Natural killer cell (primary cell): ENCODE results near the gene FAHD2A. TPM values are rescaled to one million over a fixed set of nuclear protein-coding genes. Genes with fewer than 3 reads are reported as not detected.

Source experiments
- ATAC-seq, 3 donors: fragments of 150-1000 bp in 2 of 3; fragments of 200-7000 bp in 1 of 3; cut with Tn5 transposase; 1 replicate in 1 of 3; 2 replicates in 2 of 3; pipeline ENCODE4 v1.10.0; 2021; ENCODE audit warnings: mild to moderate bottlenecking in 2 of 3, moderate library complexity in 2 of 3
- DNase-seq, 2 donors: peaks; one replicate each; pipeline versions ENCODE4 v3.0.0 to v3.0.0-alpha.2; 2013 to 2021; ENCODE audit warnings: mixed read lengths in 1 of 2
- H3K27ac ChIP-seq: one replicate; pipeline ENCODE4 v1.5.1; 2013; ENCODE audit warnings: mild to moderate bottlenecking, low read length
- H3K27me3 ChIP-seq: one replicate; pipeline ENCODE4 v1.6.1; 2013; ENCODE audit warnings: low read length; ENCODE audit not compliant: control insufficient read depth, insufficient read depth
- H3K36me3 ChIP-seq: one replicate; pipeline ENCODE4 v1.6.1; 2013; ENCODE audit warnings: low read length; ENCODE audit not compliant: control insufficient read depth, insufficient read depth
- H3K4me1 ChIP-seq: one replicate; pipeline ENCODE4 v1.6.1; 2013; ENCODE audit warnings: low read length; ENCODE audit not compliant: control insufficient read depth, insufficient read depth
- H3K4me3 ChIP-seq: one replicate; pipeline ENCODE4 v1.5.1; 2013; ENCODE audit warnings: low read length
- H3K9me3 ChIP-seq: one replicate; pipeline ENCODE4 v1.6.1; 2013; ENCODE audit warnings: low read length; ENCODE audit not compliant: control insufficient read depth, insufficient read depth
- H3K27ac Mint-ChIP-seq, 2 donors: one replicate each; pipeline ENCODE4 v1.8.0; 2022; ENCODE audit warnings: mild to moderate bottlenecking in 2 of 2, mixed read lengths in 2 of 2, moderate library complexity in 1 of 2
- H3K27me3 Mint-ChIP-seq, 2 donors: one replicate each; pipeline ENCODE4 v1.8.0; 2022; ENCODE audit warnings: low read depth in 2 of 2, mixed read lengths in 2 of 2
- H3K36me3 Mint-ChIP-seq: one replicate; pipeline ENCODE4 v1.8.0; 2022; ENCODE audit warnings: mixed read lengths
- H3K4me1 Mint-ChIP-seq, 2 donors: one replicate each; pipeline ENCODE4 v1.8.0; 2022; ENCODE audit warnings: mixed read lengths in 2 of 2
- H3K4me3 Mint-ChIP-seq: one replicate; pipeline ENCODE4 v1.8.0; 2022; ENCODE audit warnings: mild to moderate bottlenecking, moderate library complexity, mixed read lengths
- H3K9me3 Mint-ChIP-seq, 2 donors: one replicate each; pipeline ENCODE4 v1.8.0; 2022; ENCODE audit warnings: mixed read lengths in 2 of 2
- WGBS: methylation state at CpG from one replicate; pipeline ENCODE4 v1.1.7; 2013; ENCODE audit warnings: missing lambda C conversion rate; ENCODE audit not compliant: insufficient coverage; 5-methylcytosine and 5-hydroxymethylcytosine counted together
- intact Hi-C: fragments of 100-400 bp; cut with micrococcal nuclease; formaldehyde crosslinking; loops from one replicate; pipeline ENCODE4 v1.14.2; 2022
- total RNA-seq, 4 donors: library from RNA; stranded (reverse); fragments of 120-200 nt in 1 of 4; gene quantifications; one replicate each; pipeline versions ENCODE4 v1.2.3 to v1.2.4, GENCODE V29; 2013 to 2022
- TF ChIP-seq, protein P1 (sequence below): fragments of 200-600 bp; IDR thresholded peaks from one replicate; pipeline ENCODE4 v1.8.0; 2022; ENCODE audit warnings: antibody characterized with exemption

FAHD2A gene
- total RNA-seq, 3 donors from 2014 or later (not counting 1 experiment from before 2014, with no cell fraction given), result 21.6 to 25.4 (median 22.0) TPM

GRCh38 chr2:95361216-95361980, 41.1 kb upstream of the FAHD2A start:
- intact Hi-C loops, result no loop called here
- H3K27ac Mint-ChIP-seq, result no peak overlapping the region
- no peak for ATAC-seq
- DNase-seq, result no peak
- Histone ChIP-seq H3K4me3 (no peak overlapping the region), H3K27ac (no peak overlapping the region), H3K36me3 (no peaks in the 10 kb centered on the region), H3K4me1 (no peaks in the 10 kb centered on the region), H3K27me3 (no peaks in the 10 kb centered on the region), H3K9me3 (no peaks in the 10 kb centered on the region)
- H3K27me3 Mint-ChIP-seq, result peaks cover 5 to 12% of the 10 kb centered on the region in 2 donors
- no peak overlapping the region for H3K4me3 Mint-ChIP-seq
- WGBS, result 90% methylated on average over 9 of the region's 9 CpGs
- TF ChIP-seq, protein P1, sequence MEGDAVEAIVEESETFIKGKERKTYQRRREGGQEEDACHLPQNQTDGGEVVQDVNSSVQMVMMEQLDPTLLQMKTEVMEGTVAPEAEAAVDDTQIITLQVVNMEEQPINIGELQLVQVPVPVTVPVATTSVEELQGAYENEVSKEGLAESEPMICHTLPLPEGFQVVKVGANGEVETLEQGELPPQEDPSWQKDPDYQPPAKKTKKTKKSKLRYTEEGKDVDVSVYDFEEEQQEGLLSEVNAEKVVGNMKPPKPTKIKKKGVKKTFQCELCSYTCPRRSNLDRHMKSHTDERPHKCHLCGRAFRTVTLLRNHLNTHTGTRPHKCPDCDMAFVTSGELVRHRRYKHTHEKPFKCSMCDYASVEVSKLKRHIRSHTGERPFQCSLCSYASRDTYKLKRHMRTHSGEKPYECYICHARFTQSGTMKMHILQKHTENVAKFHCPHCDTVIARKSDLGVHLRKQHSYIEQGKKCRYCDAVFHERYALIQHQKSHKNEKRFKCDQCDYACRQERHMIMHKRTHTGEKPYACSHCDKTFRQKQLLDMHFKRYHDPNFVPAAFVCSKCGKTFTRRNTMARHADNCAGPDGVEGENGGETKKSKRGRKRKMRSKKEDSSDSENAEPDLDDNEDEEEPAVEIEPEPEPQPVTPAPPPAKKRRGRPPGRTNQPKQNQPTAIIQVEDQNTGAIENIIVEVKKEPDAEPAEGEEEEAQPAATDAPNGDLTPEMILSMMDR, result no peak
- H3K4me1 Mint-ChIP-seq, result no peaks in the 10 kb centered on the region
- H3K36me3 Mint-ChIP-seq, result no peaks in the 10 kb centered on the region
- no peaks in the 10 kb centered on the region for H3K9me3 Mint-ChIP-seq

DNA sequence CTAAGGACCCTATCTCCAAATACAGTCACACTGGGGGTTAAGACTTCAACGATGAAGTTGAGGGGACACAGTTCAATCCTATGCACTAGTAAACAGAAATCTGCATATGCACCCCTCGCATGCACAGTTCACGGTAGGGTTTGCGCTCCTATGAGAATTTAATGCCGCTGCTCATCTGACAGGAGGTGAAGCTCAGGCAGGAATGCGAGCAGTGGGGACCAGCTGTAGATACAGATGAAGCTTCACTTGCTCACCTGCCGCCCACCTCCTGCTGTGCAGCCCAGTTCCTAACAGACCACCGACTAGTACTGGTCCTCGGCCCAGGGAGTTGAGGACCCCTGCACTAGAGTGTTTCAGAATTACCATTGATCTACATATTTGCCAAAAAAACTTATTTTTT, 40.0 kb upstream of the FAHD2A start:
- TF ChIP-seq, protein P1, result no peak
- 90% methylated on average over 9 of the region's 9 CpGs for WGBS
- Mint-ChIP-seq H3K27ac (no peak overlapping the region), H3K4me3 (no peak overlapping the region), H3K4me1 (no peaks in the 10 kb centered on the region), H3K9me3 (no peaks in the 10 kb centered on the region), H3K36me3 (no peaks in the 10 kb centered on the region), H3K27me3 (peaks cover 11 to 12% of the 10 kb centered on the region in 2 donors)
- no peak overlapping the region for H3K27ac ChIP-seq
- intact Hi-C loops, result no loop called here
- no peak overlapping the region for H3K4me3 ChIP-seq
- H3K9me3 ChIP-seq, result no peaks in the 10 kb centered on the region
- no peaks in the 10 kb centered on the region for H3K36me3 ChIP-seq
- H3K27me3 ChIP-seq, result no peaks in the 10 kb centered on the region
- no peak for DNase-seq
- H3K4me1 ChIP-seq, result no peaks in the 10 kb centered on the region
- ATAC-seq, result no peak

DNA sequence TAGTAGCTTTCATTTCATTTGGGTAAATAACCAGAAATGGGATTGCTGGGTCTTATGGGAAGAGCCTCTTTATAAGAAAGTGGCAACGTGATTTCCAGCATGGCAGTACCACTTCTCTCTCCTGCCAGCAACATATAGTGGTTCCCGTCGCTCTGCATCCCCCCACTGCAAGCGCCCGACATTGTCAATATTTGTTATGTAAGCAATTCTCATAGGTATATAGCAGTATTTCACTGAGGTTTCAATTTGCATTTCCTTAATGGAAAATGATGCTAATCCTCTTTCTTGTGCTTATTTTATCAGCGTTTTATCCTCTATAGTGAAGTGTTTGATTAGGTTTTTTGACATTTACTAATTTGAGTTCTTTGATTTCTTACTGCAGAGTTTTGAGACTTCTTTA, 36.0 kb upstream of the FAHD2A start:
- TF ChIP-seq, protein P1, result no peak
- intact Hi-C loops, result no loop called here
- no peaks in the 10 kb centered on the region for H3K9me3 ChIP-seq
- Mint-ChIP-seq H3K4me3 (no peak overlapping the region), H3K4me1 (no peaks in the 10 kb centered on the region), H3K36me3 (no peaks in the 10 kb centered on the region), H3K27me3 (peaks cover 12 to 32% of the 10 kb centered on the region in 2 donors), H3K9me3 (no peaks in the 10 kb centered on the region), H3K27ac (no peak overlapping the region)
- no peaks in the 10 kb centered on the region for H3K36me3 ChIP-seq
- no peaks in the 10 kb centered on the region for H3K4me1 ChIP-seq
- H3K4me3 ChIP-seq, result no peak overlapping the region
- WGBS, result 44% methylated on average over 1 of the region's 6 CpGs
- DNase-seq (no peak), ATAC-seq (no peak)
- H3K27me3 ChIP-seq, result no peaks in the 10 kb centered on the region
- no peak overlapping the region for H3K27ac ChIP-seq
